Limb (tissue), 2 donors: Measurements from ENCODE around the gene MTG1.
"Not testable (repeated sequence)": the region's sequence is repeated elsewhere in the genome, so short reads cannot be mapped to it uniquely, and the experiment has no call there.

Experiments used
- DNase-seq, 2 donors: peaks; one replicate each; pipeline ENCODE4 v3.0.0-alpha.2; 2016; ENCODE audit errors: extremely low spot score in 2 of 2

The MTG1 gene

DNA sequence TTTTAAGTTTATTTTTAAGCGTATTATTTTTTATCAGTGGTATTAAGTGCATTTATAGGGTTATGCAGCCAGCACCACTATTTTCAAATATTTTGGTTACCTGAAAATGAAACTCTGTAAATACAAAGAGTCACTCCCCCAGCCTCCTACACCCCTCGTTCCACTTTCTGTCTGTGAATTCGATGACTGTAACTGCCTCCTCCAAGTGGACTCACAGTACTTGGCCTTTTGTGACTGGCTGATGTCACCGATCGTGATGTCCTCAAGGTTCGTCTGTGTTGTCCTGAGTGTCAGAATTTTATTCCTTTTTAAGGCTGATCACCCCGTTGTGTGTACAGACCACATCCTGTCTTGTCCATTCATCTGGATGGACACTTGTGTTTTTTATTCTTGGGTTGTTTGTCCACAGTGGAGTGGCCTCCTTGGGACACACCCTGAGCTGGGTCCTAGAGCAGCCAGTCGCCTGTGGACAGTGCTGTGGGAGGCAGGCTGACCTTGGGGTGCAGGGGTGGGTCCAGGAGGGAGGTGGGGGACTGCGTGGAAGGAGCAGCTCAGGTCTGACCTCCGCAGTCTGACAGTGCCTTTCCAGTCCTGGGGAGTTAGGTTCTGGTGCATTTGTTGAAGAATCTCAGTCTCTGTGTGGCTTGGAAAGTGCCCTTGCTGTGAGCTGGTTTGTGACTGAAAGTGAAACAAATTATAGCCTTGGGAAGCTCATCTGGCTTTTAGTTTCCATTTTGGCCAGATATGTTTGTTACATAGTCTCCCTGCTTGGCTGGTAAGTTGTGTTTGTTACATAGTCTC, 6.9 kb downstream of the MTG1 start:
- DNase-seq = no peak

DNA sequence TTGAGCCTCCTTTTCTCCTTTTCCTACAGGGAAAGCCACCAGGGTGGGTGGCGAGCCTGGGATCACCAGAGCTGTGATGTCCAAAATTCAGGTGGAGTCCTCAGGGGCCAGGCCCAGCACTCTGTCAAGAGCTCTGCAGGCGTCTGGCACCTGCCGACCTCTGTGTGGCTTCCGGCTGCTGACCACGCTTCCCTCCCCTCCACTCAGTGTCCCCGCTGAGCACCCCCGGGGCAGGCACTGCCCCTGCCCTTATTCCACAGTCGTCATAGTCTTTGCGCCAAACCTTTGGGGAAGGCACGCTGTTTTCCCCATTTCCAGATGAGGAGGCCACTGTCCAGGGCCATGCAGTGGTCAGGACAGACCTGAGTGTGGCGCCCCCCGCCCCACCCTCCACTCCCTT, 7.5 kb downstream of the MTG1 start:
- DNase-seq = no peak

DNA sequence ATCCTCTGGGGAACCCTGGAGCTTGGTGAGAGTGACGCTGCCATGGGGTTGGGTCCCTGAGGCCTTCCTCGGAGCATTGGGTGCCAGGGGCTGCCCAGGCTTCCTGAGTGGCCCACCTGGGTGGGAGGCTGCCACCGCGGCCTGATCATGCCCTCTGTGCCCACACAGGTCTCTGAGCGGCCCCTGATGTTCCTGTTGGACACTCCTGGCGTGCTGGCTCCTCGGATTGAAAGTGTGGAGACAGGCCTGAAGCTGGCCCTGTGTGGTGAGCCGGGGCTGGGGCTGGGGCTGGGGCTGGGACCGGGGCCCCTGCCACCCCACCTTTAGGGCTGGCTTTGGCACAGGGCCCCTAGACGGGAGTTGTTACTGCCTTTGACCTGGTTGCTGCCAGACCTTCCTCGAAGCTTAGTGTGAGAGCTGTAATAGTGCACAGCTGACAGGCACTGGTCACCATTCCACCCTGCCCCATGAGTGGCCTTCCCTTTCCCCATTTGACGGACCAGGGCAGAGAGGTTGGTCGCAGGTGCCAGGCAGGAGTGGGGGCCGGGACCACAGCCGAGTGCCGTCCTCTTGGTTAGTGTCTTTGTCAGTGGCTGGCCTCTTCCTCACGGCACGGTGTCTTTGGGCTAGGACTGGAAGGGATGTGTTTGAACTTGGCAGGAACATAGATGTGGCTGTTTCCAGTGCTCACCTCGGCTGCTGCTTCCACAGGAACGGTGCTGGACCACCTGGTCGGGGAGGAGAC, 8.2 kb downstream of the MTG1 start:
- DNase-seq = no peak

DNA sequence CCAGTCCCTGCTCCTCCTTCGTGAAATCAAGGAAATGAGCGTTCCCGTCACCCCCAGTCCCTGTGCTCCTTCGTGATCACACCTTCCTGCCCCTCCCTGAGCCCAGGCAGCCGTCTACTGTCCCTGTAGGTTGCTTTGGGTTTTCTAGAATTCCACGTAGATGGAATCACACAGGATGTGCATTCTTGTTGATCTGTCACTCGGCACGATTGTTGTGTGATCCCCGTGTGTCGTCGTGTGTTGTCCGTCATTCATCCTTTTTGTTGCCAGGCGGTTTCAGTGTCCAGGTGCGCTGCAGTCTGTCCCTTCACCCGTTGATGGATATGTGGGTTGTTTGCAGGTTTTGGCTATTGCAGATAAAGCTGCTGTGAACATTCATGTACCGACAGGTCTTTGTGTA, 9.4 kb downstream of the MTG1 start:
- DNase-seq = no peak

DNA sequence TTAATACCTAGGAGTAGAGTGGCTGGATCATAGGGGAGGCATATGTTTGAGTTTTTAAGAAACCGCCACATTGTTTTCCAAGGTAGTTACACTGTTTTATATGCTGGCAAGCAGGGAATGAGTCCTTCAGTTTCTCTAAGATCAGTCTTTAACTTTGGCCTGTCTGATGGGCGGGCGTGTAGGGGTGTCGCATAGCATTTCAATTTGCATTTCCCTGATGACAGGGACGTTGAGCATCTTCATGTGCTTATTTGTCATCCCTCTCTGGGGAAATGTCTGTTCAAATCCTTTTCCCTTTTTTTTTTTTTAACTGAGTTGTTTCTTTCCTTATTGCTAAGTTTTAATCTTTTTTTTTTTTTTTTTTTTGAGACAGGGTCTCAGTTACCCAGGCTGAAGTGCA, 9.8 kb downstream of the MTG1 start:
- no peak for DNase-seq

DNA sequence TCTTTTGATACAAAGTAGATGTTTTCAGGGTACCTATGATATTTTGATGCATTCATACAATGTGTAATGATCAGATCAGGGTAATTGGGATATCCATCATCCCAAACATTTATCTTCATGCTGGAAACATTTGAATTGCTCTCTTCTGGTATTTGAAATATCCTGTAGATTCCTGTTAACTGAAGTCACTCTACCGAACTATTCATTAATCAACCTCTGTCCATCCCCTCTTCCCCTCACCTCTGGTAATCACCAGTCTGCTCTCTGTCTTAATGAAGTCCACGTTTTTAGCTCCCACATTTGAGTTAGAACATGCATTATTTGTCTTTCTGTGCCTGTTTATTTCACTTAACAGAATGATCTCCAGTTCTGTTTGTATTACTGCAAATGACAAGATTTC, 11.3 kb downstream of the MTG1 start:
- no peak for DNase-seq

DNA sequence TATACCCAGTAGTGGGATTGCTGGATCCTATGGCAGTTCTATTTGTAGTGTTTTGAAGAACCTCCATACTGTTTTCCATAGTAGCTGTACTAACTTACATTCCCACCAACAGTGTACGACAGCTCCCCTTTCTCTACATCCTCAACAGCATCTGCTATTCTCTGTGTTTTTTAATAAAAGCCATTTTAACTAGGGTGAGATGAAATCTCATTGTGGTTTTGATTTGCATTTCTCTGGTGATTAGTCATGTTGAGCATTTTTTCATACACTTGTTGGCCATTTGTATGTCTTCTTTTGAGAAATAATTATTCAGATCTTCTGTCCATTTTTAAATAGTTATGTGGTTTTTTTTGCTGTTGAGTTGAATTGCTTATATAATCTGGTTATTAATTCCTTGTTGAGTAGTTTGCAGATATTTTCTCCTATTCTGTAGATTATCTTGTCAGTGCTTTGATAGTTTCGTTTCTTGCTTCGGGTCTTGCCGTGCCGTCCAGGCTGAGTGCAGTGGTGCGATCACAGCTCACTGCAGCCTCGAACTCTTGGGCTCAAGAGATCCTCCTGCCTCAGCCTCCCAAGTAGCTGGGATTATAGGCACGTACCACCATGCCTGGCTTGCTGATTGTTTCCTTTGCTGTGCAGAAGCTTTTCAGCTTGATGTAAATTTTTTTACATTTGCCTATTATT, 12.0 kb downstream of the MTG1 start:
- DNase-seq = no peak

DNA sequence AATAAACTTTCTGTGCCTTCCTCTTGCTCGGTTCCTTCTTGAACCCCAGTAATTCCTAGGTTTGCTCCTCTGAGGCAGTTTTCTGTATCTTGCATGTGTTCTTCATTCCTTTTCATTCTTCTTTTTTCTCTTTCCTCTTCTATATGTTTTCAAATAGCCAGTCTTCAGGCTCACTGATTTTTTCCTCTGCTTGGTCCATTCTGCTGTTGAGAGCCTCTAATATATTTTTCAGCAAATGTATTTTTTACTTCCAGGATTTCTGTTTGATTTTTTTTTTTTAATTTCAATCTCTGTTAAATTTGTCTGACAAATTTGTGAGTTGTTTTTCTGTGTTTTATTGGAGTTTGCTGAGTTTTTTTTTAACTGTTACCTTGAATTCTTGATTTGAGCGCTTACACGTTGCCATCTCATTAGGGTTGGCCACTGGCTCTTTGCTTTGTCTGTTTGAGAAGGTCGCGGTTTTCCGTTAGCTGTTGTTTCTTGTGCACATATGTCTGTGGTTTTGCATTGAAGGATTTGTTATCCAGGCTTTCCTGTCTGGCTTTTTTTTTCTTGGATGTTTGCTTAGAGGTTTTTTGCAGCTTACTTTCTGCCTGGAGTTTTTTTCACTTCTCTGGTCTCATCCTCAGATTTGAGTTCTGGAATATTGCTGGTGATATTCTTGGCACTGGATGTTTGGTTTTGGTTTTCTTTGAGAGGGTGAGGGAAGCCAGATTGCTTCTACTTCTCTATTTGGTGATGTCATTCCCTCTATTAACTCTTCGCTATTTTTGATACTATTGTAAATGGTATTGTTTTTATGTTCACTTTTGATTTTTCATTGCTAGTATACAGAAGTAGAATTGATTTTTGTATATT, 17.8 kb downstream of the MTG1 start:
- no peak for DNase-seq

DNA sequence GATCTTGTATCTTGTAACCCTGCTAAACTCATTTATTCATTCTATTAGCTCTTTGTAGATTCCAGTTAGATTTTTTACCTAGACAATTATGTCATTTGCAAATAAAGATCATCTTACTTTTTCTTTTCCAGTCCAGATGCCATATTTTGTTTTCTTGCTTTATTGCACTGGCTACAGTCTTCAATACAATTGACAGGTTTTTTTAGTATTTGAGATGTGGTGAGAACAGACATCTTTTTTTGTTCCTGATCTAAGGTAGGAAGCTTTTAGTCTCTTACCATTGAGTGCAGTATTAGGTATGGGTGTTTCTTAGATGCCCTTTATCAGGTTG, 18.4 kb downstream of the MTG1 start:
- no peak for DNase-seq

DNA sequence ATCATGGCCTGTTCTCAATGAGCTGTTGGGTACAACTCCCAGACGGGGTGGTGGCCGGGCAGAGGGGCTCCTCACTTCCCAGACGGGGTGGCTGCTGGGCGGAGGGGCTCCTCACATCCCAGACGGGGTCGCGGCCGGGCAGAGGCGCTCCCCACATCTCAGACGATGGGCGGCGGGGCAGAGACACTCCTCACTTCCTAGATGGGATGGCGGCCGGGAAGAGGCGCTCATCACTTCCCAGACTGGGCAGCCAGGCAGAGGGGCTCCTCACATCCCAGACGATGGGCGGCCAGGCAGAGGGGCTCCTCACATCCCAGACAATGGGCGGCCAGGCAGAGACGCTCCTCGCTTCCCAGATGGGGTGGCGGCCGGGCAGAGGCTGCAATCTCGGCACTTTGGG, 20.4 kb downstream of the MTG1 start:
- not testable (repeated sequence) for DNase-seq

DNA sequence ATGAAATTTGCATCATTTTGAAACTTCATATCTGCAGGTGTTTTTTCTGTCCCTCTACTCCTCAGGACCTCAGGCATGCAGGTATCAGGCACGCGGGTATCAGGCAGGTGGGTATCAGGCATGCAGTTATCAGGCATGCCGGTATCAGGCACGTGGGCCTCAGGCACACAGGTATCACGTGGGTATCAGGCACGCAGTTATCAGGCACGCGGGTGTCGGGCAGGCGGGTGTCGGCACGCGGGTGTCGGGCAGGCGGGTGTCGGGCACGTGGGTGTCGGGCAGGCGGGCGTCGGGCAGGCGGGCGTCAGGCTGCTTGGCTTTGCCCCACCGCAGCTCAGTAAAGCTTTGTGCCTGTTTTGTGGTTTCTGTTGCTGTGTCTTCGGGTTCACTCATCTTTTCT, 21.8 kb downstream of the MTG1 start:
- no peak for DNase-seq

DNA sequence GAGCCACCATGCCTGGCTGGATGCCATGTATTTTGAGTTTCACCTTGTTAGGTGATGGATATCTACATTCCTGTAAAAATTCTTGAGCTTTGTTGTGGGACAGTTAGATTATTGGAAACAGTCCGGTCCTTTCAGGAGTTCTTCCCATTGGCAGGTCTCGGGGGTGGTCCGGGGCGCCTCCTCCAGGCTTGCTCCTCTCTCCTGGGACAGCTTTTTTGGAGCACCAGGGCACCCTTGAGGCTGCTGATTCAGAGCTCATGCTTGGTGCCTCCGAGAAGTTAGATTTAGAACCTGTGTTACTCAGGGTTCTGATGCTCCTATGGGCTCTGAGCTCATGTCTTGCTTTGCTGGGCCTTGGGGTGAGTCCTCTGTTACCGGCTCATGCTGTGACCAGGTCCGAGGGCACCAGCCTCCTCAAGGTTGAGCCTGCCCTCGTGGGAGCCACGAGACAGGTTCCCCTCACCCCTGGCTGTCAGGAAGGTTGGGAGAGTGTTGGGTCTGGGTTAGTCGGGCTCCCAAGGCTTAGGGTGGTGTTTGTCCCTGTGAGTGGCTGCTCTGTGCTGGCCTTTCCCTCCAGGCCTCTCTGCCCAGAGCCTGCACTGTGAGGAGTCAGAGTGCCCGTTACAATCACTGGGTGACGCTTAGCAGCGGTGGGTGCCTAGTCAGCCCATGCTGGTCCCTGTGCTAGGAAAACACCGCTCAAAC, 24.5 kb downstream of the MTG1 start:
- DNase-seq = no peak

DNA sequence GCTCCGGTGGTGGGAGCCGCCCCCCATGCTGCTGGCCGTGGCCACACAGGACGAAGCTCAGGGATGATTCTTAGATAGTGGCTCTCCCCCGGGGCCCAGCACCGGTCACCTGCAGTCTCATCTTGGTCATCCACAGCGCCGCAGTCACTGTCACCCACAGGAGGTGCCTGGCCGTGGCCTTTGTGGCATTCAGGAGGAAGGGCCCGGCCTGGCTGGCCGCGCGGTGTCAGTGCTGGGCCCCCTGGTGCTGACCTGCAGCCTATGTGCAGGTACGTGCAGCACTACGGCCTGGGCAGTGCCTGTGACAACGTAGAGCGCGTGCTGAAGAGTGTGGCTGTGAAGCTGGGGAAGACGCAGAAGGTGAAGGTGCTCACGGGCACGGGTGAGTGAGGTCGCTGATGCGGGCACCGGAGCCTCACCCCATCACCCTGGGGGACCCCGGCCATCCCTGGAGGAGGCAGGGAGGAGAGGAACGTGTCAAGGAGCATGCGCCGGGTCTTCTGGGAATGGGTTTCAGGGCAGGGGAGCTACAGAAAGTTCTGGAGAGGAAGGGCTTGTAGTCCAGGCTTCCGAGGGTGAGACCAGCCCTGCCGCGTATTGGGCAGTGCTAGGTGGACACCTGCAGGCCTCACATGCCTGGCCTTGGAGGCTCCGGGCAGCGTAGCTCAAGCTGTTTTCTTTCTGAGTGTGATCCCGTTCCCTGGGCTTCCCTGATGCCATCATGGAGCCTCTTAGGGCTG, 25.4 kb downstream of the MTG1 start:
- DNase-seq = no peak

DNA sequence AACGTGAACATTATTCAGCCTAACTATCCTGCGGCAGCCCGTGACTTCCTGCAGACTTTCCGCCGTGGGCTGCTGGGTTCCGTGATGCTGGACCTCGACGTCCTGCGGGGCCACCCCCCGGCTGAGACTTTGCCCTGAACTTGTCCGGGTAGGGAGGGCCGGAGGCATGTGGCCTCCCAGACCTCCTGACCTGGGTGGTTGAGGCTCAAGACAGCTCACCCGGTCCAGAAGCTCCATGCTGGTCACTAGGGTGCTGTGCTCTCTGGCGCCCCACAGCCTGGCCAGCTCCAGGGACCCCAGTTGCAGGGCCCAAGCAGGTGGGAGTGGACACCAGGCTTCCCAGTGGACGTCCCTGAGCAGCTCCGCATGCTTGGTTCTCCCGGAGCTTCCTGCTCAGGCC, 26.1 kb downstream of the MTG1 start:
- DNase-seq = no peak

DNA sequence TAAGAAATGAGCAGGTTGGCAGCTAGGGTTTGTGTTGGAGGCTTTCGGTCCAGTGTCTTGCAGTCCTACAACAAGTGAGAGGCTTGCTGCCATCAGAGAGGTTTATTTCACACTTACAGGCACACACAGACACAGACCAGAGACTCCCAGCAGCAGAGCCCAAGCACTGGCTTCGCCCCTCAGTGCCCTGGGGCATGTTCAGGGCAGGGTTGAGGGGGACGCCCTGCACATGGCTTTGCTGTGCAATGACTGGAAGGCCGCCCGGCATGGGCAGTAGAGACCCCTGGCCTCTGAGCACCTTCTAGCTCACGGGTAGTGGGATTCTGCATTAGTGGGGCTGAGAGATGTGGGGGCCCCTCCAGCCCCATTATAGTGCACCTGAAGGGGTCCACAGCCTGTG, 26.6 kb downstream of the MTG1 start:
- no peak for DNase-seq

DNA sequence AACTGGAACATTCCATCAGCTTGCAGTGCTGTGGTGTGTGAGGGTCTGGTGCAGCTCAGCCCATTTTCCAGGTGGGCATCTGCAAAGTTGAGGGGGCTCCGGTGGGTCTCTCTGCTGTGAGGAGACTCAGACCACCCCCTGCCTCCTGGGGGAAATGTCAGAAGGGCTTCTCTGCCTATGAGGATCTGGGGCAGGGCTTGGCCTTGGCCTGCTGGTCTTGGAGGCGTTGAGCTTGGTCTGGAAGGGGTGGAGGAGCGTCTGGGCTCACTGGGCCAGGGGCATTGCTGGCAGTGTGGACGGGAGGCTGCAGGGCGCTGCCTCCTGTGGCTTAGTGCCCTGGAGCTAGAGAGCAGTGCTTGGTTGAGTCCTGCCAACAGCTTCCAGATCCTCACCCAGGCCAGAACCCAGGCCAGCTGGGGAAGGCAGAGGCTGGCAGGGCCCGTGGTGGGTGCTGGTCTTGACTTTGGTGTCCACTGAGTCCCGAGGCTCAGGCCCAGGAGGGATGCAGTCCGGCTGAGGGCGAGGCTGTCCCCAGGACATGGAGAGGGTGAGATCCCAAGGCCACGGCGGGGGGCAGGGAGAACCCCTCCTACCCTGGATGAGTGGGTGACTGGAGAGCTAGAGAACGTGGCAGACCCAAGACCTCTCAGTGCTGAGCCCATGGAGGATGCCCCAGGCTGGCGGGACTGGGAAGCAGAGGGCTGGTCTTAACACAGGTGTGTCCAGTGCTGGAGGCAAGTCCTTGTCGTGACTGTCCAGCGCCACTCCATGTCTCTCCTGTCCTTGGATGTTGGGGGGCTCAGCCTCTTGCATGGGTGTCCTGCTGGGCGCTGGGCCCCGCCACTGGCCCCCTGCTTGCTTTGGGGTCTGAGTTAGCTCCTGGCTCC, 27.6 kb downstream of the MTG1 start:
- no peak for DNase-seq

DNA sequence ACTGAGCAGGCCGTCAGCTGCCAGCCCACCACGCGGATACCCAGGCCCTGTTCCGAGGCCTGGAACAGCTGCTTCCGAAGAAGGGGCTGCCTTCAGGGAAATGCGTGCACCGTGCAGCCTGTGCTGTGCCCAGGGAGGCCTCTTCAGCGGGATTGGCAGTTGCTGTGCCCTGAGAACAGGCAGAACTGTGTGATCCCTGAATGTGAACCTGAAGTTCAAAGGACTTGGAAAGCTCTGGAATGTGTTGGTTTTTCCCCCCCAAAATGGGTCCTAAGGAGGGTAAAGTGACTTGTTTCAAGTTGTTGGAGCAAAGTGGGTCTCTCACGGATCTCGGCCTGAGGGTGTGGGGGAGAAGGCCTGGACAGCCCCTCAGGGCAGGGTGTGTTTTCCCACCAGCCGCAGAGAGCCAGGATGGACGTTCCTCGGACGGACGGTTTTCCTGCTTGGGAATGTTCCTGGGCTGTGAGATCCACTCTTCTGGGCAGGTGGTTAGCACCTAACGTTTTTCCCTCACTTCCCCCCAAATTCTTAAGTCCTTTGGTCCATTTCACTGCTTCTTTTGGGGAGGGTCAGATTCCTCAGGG, 28.4 kb downstream of the MTG1 start:
- peak in 1 of 2 donors; percentile 45 for DNase-seq

DNA sequence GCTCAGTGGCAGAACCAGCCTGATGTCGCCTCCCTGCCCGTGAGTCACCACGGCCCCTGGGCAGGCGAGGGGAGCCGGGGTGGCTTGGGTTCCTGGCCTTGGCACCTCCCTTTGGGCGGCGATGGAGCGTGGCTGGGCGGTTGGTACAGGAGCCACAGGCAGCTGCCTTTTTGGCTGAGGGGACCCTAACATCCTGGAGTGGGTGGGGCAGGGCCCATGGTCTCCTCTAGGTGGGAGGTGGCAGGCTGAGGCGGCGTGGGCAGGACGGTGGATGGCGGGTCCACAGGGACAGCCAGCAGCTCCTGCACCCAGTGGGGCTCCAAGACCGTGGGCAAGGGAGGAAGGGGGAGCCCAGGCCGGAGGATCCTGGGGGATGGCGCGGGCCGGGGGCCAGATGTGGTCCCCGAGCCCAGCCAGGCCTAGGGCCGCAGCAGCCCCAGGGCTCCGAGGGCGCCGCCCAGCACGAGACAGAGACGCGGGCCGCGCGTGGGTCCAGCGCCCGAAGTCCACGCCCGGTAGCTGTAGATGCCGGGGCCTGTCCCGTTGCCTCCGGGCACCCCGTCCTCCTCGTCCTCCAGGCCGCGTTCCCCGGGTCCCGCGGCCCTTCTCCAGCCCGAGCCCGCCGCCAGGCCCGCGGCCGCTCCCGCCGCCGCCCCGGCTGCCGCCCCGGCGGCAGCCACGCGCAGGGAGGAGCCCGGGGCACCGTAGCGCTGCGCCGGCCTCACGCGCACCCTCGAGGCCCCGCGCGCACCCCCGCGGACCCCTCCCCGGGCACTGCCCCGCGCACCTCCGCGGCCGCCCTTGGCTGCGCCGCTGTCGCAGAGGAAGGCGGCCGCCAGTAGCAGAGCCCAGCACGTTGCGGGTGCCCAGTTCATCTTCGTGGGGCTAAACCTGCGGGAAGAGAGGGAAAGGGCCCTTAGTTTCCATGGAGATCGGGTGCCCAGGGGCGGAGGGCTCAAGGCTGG, 29.1 kb downstream of the MTG1 start:
- peak in 1 of 2 donors; percentile 45 for DNase-seq
